IMR-90 (cell line): ENCODE results near the gene IGFBP1.

Experiments
- CTCF ChIP-seq: conservative IDR thresholded peaks from 2 replicates; pipeline ENCODE4 v1.5.1; 2012; ENCODE audit warnings: mild to moderate bottlenecking, low read depth, low read length, improper control_type of control experiment
- ELK1 ChIP-seq: fragments of 150-350 bp; IDR thresholded peaks from 2 replicates; pipeline ENCODE4 v1.6.1; 2016; ENCODE audit warnings: low read depth, mild to moderate bottlenecking, low read length, moderate library complexity, borderline replicate concordance
- POLR2A ChIP-seq: IDR thresholded peaks from 2 replicates; pipeline ENCODE4 v1.6.1; 2012; ENCODE audit warnings: mild to moderate bottlenecking, low read depth, low read length
- RAD21 ChIP-seq: IDR thresholded peaks from 2 replicates; pipeline ENCODE4 v1.6.1; 2012; ENCODE audit warnings: low read length, improper control_type of control experiment

- TF ChIP-seq CTCF (no peak), POLR2A (no peak), ELK1 (no peak), RAD21 (no peak)
These were observed 5.8 kb downstream of the IGFBP1 start for GRCh38 chr7:45893996-45894664.
